ENCODE measurements around the gene PCDH15. TPM values are rescaled to one million over a fixed set of nuclear protein-coding genes. Genes with fewer than 3 reads are reported as not detected.

PCDH15 gene
- total RNA-seq, 1 donor from 2014 or later, result 26.3 TPM

DNA sequence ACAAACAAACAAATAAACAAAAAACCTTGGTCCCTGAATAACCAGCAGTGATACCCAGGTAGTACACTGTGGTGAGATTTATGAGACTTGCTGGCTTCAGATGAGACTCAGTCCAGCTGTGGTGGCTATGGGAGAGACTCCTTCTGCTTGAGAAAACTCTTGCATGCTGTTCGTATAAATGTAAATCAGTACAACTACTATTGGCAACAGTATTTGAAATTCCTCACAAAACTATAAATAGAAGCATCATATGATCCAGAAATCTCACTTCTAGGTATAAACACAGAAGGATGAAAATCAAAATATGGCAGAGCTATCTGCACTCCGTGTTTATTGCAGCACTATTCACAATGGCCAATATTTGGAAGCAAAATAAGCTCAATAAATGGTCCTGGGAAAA, 692.1 kb downstream of the PCDH15 start:
- Mint-ChIP-seq H3K27ac (no peak overlapping the region), H3K27me3 (ENCODE audit: low read depth) (no peaks in the 10 kb centered on the region), H3K9me3 (peaks cover 10% of the 10 kb centered on the region), H3K4me3 (no peak overlapping the region), H3K36me3 (no peaks in the 10 kb centered on the region), H3K4me1 (peaks cover 3% of the 10 kb centered on the region)
- TF ChIP-seq CTCF (IDR thresholded peaks at IDR 0.05; ENCODE audit: unreplicated experiment), result no peak
- no peak for DNase-seq (ENCODE audit: low spot score in 2 of 2, unreplicated experiment in 2 of 2)

- Mint-ChIP-seq H3K36me3 (no peaks in the 10 kb centered on the region), H3K27ac (no peak overlapping the region), H3K4me3 (no peak overlapping the region), H3K9me3 (peaks cover 13% of the 10 kb centered on the region), H3K4me1 (peaks cover 16% of the 10 kb centered on the region), H3K27me3 (ENCODE audit: low read depth) (no peaks in the 10 kb centered on the region)
- TF ChIP-seq CTCF (IDR thresholded peaks at IDR 0.05; ENCODE audit: unreplicated experiment), result no peak
- no peak for DNase-seq (ENCODE audit: low spot score in 2 of 2, unreplicated experiment in 2 of 2)
Observed at GRCh38 chr10:54096892-54097291, 704.1 kb downstream of the PCDH15 start.

DNA sequence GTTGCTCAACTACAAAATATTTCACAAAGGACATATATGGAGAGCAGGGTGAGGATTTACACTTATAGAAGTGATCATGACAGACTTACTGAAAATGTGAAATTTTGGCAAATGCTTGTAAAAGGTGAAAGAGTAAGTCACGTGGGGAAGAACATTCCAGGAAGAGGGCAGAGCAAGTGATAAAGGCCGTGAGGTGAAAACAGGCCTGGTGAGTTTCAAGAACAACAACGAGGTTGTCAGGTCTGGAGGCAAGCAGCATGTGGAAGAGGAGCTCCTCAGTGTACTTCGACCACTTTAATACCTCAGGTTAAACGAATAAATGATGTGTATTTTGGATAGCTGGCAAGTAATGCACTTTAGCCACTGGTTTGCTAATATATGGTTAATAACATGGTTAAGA, 706.7 kb downstream of the PCDH15 start:
- Mint-ChIP-seq H3K27me3 (ENCODE audit: low read depth) (no peaks in the 10 kb centered on the region), H3K4me1 (peaks cover 25% of the 10 kb centered on the region), H3K36me3 (no peaks in the 10 kb centered on the region), H3K4me3 (no peak overlapping the region), H3K27ac (peak overlapping the region; percentile 54), H3K9me3 (no peaks in the 10 kb centered on the region)
- no peak for DNase-seq (ENCODE audit: low spot score in 2 of 2, unreplicated experiment in 2 of 2)
- no peak for TF ChIP-seq CTCF (IDR thresholded peaks at IDR 0.05; ENCODE audit: unreplicated experiment)

DNA sequence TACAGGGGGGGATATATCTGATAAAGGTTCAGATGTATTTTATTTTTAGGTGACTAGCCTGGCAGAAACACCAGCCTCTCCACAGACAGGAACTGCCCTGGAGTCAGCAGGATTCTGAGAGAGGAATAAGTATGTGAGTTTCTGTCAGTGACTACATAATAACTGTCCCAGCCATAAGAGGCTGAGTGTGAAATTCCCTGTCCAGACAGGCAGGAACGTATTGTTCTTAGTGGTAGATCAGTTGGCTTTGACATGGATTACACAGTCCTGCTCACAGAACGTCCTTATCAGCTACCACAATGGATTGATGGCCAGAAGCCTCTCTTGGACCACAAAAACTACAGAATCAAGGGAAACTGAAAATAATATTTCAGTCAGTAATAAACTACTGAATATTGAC, 709.8 kb downstream of the PCDH15 start:
- H3K36me3 Mint-ChIP-seq, result no peaks in the 10 kb centered on the region
- no peak overlapping the region for H3K27ac Mint-ChIP-seq
- TF ChIP-seq CTCF (IDR thresholded peaks at IDR 0.05; ENCODE audit: unreplicated experiment), result no peak
- peaks cover 40% of the 10 kb centered on the region for H3K4me1 Mint-ChIP-seq
- DNase-seq (ENCODE audit: low spot score in 2 of 2, unreplicated experiment in 2 of 2), result no peak
- H3K9me3 Mint-ChIP-seq, result no peaks in the 10 kb centered on the region
- H3K27me3 Mint-ChIP-seq (ENCODE audit: low read depth), result no peaks in the 10 kb centered on the region
- no peak overlapping the region for H3K4me3 Mint-ChIP-seq

DNA sequence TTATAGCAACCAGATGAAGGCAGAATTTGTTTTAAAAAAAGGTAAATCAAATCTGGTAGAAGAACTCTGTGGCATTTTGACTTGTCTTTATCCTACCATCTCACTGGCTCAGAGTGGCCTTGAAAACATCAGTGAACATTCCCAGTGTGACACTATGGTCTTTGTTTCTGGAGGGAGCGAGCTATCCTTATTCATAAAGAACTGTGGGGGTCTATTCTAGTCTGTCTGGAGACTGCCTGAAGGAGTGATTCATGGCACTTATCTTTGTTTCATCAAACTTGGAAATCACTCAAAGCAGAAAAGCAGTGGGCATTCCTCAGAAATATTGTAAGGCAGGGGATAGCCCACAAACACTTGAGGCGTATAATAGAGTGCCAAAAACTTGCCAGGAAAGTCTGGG, 719.1 kb downstream of the PCDH15 start:
- H3K9me3 Mint-ChIP-seq, result peaks cover 8% of the 10 kb centered on the region
- no peaks in the 10 kb centered on the region for H3K27me3 Mint-ChIP-seq (ENCODE audit: low read depth)
- no peaks in the 10 kb centered on the region for H3K36me3 Mint-ChIP-seq
- no peak for TF ChIP-seq CTCF (IDR thresholded peaks at IDR 0.05; ENCODE audit: unreplicated experiment)
- no peak overlapping the region for H3K4me3 Mint-ChIP-seq
- peaks cover 18% of the 10 kb centered on the region for H3K4me1 Mint-ChIP-seq
- DNase-seq (ENCODE audit: low spot score in 2 of 2, unreplicated experiment in 2 of 2), result no peak
- H3K27ac Mint-ChIP-seq, result peak overlapping the region; percentile 1

- H3K4me3 Mint-ChIP-seq, result no peak overlapping the region
- H3K9me3 Mint-ChIP-seq, result no peaks in the 10 kb centered on the region
- no peaks in the 10 kb centered on the region for H3K36me3 Mint-ChIP-seq
- no peak overlapping the region for H3K27ac Mint-ChIP-seq
- H3K4me1 Mint-ChIP-seq, result peaks cover 3% of the 10 kb centered on the region
- no peak for DNase-seq (ENCODE audit: low spot score in 2 of 2, unreplicated experiment in 2 of 2)
- no peaks in the 10 kb centered on the region for H3K27me3 Mint-ChIP-seq (ENCODE audit: low read depth)
- TF ChIP-seq CTCF (IDR thresholded peaks at IDR 0.05; ENCODE audit: unreplicated experiment), result no peak
Observed at GRCh38 chr10:54067361-54067760, 733.7 kb downstream of the PCDH15 start.
